Vagina (tissue), 2 donors: Measurements from ENCODE around the gene SPECC1L. TPM values are rescaled to one million over a fixed set of nuclear protein-coding genes. Genes with fewer than 3 reads are reported as not detected.

Experiments used
- DNase-seq, 2 donors: peaks; one replicate each; pipeline ENCODE4 v3.0.0-alpha.2; 2017; ENCODE audit errors: extremely low spot score in 2 of 2
- H3K27ac ChIP-seq: fragments of 200-600 bp; sonication (generic); one replicate; pipeline ENCODE4 v1.5.1; 2019
- H3K27me3 ChIP-seq: fragments of 200-600 bp; sonication (generic); one replicate; pipeline ENCODE4 v1.5.1; 2019
- H3K36me3 ChIP-seq, 2 donors: fragments of 200-600 bp; sonication (generic); one replicate each; pipeline ENCODE4 v1.5.1; 2017 to 2019
- H3K4me1 ChIP-seq: fragments of 200-600 bp; sonication (generic); one replicate; pipeline ENCODE4 v1.5.1; 2019
- H3K4me3 ChIP-seq, 2 donors: fragments of 200-600 bp; sonication (generic); 1 replicate in 1 of 2; 2 replicates in 1 of 2; pipeline ENCODE4 v1.5.1; 2016 to 2019
- H3K9me3 ChIP-seq: fragments of 200-600 bp; sonication (generic); one replicate; pipeline ENCODE4 v1.5.1; 2019
- CTCF ChIP-seq, 3 experiments: fragments of 450-650 bp in 2 of 3; fragments of 200-600 bp in 1 of 3; sonication (generic) in 1 of 3; IDR thresholded peaks; one replicate each; pipeline ENCODE4 v1.5.1; 2017 to 2019; ENCODE audit warnings: antibody characterized with exemption in 3 of 3, mild to moderate bottlenecking in 2 of 3, moderate library complexity in 2 of 3
- POLR2A ChIP-seq, 2 donors: fragments of 450-650 bp; IDR thresholded peaks; one replicate each; pipeline ENCODE4 v1.6.1; 2017; ENCODE audit warnings: antibody characterized with exemption in 2 of 2, mild to moderate bottlenecking in 2 of 2, moderate library complexity in 2 of 2
- POLR2AphosphoS5 ChIP-seq, 2 donors: sonication (generic); formaldehyde crosslinking; IDR thresholded peaks; one replicate each; pipeline ENCODE4 v1.9.0; 2017; ENCODE audit warnings: antibody characterized with exemption in 2 of 2, mild to moderate bottlenecking in 2 of 2, low read depth in 1 of 2; ENCODE audit not compliant: insufficient read depth in 1 of 2
- intact Hi-C: fragments of 100-400 bp; cut with DNase I; formaldehyde crosslinking; loops from one replicate; pipeline ENCODE4 v1.15.1; 2023
- total RNA-seq: library from RNA; depleted of rRNA; stranded (reverse); fragments of >200 nt; gene quantifications from one replicate; pipeline ENCODE4 v1.2.3, GENCODE V29; 2016

The SPECC1L gene
- total RNA-seq, 1 donor from 2014 or later: 38.8 TPM

- intact Hi-C loops: no loop called here
- H3K4me1 ChIP-seq: peaks cover 3% of the 10 kb centered on the region
- peaks cover 0 to 13% of the 10 kb centered on the region in 2 donors for H3K36me3 ChIP-seq
- no peak for DNase-seq
- TF ChIP-seq POLR2A (IDR thresholded peaks at IDR 0.05): no peak
- TF ChIP-seq CTCF (IDR thresholded peaks at IDR 0.05): no peak
- no peak for TF ChIP-seq POLR2AphosphoS5 (IDR thresholded peaks at IDR 0.05; ENCODE audit: insufficient read depth in 1 of 2, low read depth in 1 of 2)
- no peak overlapping the region for H3K27ac ChIP-seq
- H3K4me3 ChIP-seq: no peak overlapping the region
- H3K9me3 ChIP-seq: no peaks in the 10 kb centered on the region
- H3K27me3 ChIP-seq: no peaks in the 10 kb centered on the region
Observed at GRCh38 chr22:24230911-24231656, 39.5 kb upstream of the SPECC1L start.

- Histone ChIP-seq H3K4me3 (no peak overlapping the region), H3K27ac (no peak overlapping the region), H3K9me3 (no peaks in the 10 kb centered on the region), H3K36me3 (peaks cover 0 to 7% of the 10 kb centered on the region in 2 donors), H3K4me1 (peaks cover 3% of the 10 kb centered on the region), H3K27me3 (no peaks in the 10 kb centered on the region)
- intact Hi-C loops: no loop called here
- TF ChIP-seq POLR2AphosphoS5 (IDR thresholded peaks at IDR 0.05; ENCODE audit: insufficient read depth in 1 of 2, low read depth in 1 of 2): no peak
- TF ChIP-seq CTCF (IDR thresholded peaks at IDR 0.05): no peak
- TF ChIP-seq POLR2A (IDR thresholded peaks at IDR 0.05): no peak
- no peak for DNase-seq
Observed at GRCh38 chr22:24231706-24232105, 38.9 kb upstream of the SPECC1L start.

GRCh38 chr22:24232124-24232523 is 38.5 kb upstream of the SPECC1L start:
- intact Hi-C loops: no loop called here
- H3K36me3 ChIP-seq: peaks cover 0 to 7% of the 10 kb centered on the region in 2 donors
- TF ChIP-seq POLR2AphosphoS5 (IDR thresholded peaks at IDR 0.05; ENCODE audit: insufficient read depth in 1 of 2, low read depth in 1 of 2): no peak
- no peak for TF ChIP-seq CTCF (IDR thresholded peaks at IDR 0.05)
- TF ChIP-seq POLR2A (IDR thresholded peaks at IDR 0.05): no peak
- H3K27ac ChIP-seq: no peak overlapping the region
- H3K9me3 ChIP-seq: no peaks in the 10 kb centered on the region
- peaks cover 3% of the 10 kb centered on the region for H3K4me1 ChIP-seq
- no peaks in the 10 kb centered on the region for H3K27me3 ChIP-seq
- H3K4me3 ChIP-seq: no peak overlapping the region
- DNase-seq: no peak

- Histone ChIP-seq H3K36me3 (peaks cover 0 to 7% of the 10 kb centered on the region in 2 donors), H3K27me3 (no peaks in the 10 kb centered on the region), H3K9me3 (no peaks in the 10 kb centered on the region), H3K27ac (no peak overlapping the region), H3K4me3 (no peak overlapping the region), H3K4me1 (peaks cover 3% of the 10 kb centered on the region)
- intact Hi-C loops: no loop called here
- no peak for DNase-seq
- TF ChIP-seq POLR2AphosphoS5 (IDR thresholded peaks at IDR 0.05; ENCODE audit: insufficient read depth in 1 of 2, low read depth in 1 of 2) (no peak), POLR2A (IDR thresholded peaks at IDR 0.05) (no peak), CTCF (IDR thresholded peaks at IDR 0.05) (no peak)
Observed at GRCh38 chr22:24232725-24233124, 37.9 kb upstream of the SPECC1L start.

GRCh38 chr22:24233235-24233634 is 37.4 kb upstream of the SPECC1L start:
- no peak for DNase-seq
- H3K27ac ChIP-seq: no peak overlapping the region
- intact Hi-C loops: no loop called here
- H3K4me1 ChIP-seq: peaks cover 3% of the 10 kb centered on the region
- H3K36me3 ChIP-seq: peaks cover 0 to 7% of the 10 kb centered on the region in 2 donors
- TF ChIP-seq POLR2A (IDR thresholded peaks at IDR 0.05): no peak
- no peak for TF ChIP-seq CTCF (IDR thresholded peaks at IDR 0.05)
- no peak for TF ChIP-seq POLR2AphosphoS5 (IDR thresholded peaks at IDR 0.05; ENCODE audit: insufficient read depth in 1 of 2, low read depth in 1 of 2)
- no peaks in the 10 kb centered on the region for H3K9me3 ChIP-seq
- no peaks in the 10 kb centered on the region for H3K27me3 ChIP-seq
- H3K4me3 ChIP-seq: no peak overlapping the region
